GM18858 (cell line): ENCODE data around the gene ASCC3.
A peak's percentile ranks its signal among the peaks of the same experiment; 100 is the strongest.
"Not testable (repeated sequence)": the region's sequence is repeated elsewhere in the genome, so short reads cannot be mapped to it uniquely, and the experiment has no call there.

Experiments
- ATAC-seq: cut with Tn5 transposase; IDR thresholded peaks from one replicate; pipeline ENCODE4 v1.9.1; 2021; ENCODE audit not compliant: unreplicated experiment

The ASCC3 gene

DNA sequence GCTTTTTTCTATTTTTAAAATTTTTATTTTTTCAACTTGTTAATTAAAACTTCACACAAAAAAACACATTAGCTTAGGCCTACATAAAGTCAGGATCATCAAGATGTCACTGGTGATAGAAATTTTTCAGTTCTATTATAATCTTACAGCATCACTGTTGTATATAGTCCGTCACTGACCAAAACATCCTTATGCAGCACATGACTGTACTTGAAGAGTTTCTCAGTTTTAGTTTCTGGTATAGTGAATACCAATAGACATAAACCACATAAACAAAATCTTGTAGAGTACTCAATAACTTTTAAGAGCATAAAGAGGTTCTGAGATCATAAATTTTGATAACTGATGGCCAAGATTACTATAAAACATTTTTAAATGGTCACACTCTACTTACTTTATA, 71.8 kb downstream of the ASCC3 start:
- peak; percentile 56 for ATAC-seq

DNA sequence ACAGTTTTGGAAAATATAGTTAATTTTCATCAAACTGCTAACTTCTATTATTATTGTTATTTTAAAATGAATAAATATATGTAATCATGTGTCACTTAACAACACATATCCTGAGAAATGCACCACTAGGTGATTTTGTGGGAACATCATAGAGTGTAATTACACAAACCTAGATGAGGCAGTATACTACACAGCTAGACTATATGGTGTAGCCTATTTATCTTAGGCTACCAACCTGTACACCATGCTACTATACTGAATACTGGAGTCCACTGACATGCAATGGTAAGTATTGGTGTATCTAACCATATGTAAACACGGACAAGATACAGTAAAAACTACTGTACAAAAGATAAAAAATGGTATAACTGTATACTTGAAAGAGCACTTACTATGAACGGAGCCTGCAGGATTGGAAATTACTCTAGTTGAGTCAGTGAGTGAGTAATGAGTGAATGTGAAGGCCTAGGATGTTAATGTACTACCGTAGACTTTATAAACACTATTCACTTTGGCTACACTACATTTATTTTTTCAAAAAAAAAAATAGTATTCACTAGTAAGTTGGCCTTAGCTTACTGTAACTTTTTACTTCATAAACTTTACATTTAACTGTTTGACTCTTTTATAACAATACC, 72.4 kb downstream of the ASCC3 start:
- no peak for ATAC-seq

DNA sequence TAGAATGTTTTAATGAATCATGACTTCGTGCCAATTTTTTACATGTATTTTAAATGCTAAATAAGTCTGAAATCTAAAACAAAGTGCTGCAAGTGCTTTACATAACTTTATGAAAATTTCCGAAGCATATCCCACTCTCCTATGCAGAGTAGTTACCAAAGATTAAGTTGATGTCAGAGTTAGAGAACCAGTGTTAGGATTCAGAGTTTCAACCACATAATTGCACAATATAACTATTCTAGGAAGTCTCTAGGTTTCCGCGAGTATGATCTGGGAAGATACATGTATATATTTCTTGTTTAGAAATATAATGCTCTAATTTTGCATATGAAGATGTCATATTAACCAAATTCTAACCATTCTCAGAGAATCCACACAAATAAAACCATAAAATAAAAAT, 74.8 kb downstream of the ASCC3 start:
- ATAC-seq: no peak

DNA sequence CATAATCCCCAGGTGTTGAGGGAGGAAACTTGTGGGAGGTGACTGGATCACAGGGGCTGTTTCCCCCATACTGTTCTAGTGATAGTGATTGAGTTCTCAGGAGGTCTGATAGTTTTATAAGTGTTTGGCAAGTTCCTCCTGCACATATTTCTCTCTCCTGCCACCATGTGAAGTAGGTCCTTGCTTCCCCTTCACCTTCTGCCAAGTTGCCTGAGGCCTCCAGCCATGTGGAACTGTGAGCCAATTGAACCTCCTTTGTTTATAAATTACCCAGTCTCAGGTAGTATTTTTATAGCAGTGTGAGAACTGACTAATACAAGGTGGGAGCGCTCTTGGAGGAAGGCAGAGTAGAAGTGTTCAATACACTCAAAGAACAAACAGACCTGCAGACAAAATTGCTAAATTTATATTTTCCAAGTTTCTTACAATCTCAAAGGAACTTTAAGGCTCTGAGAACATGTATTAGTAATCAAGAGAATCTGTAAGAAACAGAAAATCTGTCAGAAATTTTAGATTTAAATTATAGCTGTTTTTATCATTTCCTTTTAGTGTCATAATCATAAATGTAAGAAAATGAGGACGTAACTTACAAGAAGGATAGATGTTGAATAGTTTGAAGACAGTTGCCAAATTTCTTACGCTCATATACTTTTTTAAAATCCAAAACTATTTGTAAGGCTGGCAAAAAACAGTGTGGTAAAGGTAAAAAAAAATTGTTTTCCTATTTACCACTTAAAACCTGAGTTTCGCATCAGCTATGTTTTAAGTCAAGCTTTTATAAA, 77.7 kb downstream of the ASCC3 start:
- no peak for ATAC-seq

DNA sequence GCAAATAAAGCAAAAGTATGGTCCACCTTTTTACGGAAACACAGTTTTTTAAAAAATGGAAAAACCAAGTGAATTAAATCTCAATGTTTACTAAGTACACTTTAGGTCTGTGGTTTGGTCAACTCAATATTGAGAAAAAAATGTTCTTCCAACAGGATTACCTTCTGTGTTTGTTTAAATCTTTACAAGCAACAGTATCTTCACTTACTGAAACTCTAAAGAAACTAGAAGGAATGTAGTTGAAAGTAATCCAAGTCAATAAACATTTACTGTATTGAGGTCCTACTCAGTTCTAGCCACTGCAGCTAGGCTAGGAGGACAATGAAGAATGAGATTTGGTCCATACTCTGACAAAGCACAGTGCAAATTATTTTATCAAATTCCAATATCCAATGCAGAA, 80.1 kb downstream of the ASCC3 start:
- no peak for ATAC-seq

DNA sequence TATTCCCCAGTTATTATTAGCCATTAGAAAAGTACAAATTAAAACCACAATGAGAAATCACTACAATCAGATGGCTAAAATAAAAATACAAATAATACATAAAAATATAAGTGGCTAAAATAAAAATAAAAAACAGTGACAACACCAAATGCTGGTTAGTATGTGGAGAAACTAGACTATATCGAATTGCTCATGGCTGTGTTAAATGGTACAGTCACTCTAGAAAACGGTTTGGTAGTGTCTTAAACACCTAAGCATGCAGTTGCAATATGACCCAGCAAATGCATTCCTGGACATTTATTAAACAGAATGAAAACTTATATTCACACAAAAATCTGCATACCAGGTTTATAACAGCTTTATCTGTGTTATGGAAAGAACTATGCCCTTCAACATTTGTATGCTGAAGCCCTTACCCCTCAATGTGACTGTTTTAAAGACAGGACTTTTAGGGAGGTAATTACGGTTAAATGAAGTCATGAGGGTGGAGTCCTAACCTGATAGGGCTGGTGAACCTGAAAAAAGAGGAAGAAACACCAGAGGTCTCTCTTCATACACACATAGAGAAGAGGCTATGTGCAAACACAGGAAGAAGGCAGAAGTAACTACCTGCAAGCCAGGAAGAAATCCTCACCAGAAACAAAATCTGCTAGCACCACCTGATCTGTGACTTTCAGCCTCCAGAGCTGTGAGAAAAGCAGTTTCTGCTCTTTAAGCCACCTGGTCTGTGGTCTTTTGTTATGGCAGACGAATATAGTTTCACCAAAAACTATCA, 84.9 kb downstream of the ASCC3 start:
- peak; percentile 92 for ATAC-seq

DNA sequence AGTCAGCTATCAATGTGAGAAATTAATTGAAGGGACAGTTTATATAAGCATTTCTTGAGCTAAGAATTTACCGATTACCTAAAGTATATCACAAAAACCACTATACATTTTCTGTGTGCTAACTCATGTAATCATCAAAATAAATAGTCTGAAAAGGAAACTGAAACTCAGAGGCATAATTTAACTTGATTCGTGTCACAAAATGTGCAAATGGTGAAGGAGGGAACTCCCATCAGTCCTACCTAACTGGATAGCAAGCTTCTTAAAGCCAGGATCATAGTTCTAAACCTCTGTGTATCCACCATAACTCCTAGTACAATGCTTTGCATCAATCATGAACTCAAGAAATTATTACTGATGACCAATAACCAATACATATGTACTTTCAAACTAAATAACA, 91.0 kb downstream of the ASCC3 start:
- no peak for ATAC-seq

DNA sequence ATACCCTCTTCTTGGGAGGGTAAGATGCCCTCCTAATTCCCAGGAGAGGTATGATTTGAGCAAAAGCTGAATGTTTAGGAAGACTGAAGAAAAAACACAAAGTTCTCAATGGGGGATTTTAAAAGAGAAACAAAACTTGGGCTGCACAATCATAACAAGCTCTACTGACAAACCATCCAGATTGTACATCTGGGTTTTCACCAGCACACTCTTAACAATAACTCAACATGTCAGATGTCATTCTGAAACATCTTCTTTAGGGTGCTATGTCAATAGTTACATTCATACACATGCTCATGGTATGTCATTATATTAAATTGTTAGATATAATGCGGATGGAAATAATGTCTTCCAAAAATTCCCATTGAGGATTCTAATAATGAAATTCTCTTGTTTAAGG, 95.1 kb downstream of the ASCC3 start:
- ATAC-seq: no peak

DNA sequence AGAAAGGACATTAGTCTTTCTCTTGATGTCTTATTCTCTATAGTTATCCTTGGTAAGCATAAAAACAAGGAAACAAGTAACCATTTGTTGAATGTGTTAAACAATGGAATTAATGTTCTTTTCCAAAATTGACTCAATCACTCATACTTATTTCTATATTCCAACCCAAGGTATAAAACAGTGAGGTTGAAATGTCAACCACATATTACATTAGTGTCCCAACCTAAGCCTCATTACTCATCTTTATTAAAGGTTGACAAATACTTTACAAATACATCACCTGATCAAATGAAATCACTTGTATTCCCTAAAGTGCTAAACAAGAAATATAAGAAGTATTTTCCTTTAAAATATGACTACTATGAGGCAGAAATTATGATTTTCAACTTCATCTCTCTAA, 100.5 kb downstream of the ASCC3 start:
- ATAC-seq: no peak

DNA sequence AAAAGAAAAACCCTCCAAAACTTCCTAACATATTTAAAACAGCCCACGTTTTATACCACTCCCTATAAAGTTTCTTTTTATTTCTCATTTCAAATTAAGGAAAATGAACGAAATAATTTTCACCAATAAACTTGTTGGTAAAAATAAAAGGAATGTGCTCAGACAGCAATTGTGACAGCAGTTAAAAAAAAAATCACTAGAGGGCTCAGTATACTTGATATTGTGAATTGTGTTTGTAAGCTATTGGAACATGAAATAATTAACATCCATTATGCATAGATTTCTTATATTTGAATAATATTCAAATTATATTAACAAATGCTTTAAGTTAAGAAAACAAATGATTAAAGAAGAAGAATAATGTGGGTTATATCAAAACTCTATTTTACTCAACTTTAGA, 105.5 kb downstream of the ASCC3 start:
- ATAC-seq: no peak

DNA sequence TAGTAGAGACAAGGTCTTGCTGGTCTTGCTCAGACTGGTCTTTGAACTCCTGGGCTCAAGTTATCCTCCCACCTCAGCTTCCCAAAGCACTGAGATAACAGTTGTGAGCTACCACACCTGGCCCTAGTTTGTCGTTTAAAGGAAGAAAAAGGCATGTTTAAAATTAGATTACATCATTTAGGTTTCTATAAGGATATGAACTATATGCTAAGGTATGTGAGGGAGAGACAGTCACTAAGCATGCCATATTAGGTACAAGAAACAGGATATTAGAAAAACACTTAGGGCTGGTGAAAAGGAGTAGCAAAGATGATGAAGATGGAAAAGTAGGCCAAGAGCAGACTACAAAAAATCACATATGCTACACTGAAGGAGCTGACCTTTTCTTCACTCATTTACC, 106.4 kb downstream of the ASCC3 start:
- no peak for ATAC-seq

DNA sequence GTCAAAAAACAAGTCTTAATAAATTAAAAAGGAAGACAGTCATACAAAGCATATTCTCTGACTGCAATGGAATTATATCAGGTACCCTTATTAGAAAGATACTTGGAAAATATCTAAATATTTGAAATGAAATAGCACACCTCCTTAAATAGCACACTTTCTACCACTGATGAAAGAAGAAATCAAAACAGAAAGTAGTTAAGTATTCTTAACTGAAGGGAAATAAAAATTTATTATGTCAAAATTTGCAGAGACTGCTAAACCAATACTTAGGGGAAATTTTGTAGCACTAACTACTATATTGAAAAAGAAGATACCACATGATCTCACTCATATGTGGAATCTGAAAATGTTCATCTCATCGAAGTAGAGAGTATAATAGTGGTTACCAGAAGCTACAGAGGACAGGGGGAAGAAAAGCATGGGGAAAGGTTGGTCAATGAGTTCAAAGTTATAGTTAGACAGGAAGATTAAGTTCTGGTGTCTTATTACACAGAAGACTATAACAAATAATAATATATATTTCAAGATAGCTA, 112.2 kb downstream of the ASCC3 start:
- peak; percentile 35 for ATAC-seq

DNA sequence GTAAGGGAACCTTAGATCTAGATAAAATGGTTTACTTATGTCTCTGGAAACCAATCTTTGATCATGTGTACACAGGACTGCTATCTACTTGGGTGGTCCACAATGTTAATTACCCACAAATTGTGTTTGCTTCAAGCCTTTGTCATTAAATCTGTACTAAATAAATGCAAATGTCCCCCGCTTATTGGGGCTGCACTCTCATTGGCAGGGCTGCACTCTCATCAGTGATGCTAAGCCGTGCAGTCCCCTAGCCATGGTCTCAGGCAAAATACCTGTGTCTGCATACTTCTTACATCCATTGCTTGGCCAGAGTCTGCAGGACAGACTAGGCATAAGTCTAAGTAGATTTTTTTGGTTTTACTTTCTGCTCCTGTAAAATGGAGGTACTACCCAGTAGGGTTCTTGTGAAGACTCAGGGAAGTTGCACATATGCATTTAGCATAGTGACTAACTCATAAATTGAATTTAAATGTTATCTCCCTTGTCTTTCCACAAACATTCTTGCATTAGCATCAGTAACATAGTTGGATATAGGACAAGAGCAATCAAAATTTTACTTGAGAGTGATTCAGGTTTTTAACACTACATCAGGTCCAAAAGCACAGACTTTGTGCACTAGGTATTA, 117.4 kb downstream of the ASCC3 start:
- no peak for ATAC-seq

DNA sequence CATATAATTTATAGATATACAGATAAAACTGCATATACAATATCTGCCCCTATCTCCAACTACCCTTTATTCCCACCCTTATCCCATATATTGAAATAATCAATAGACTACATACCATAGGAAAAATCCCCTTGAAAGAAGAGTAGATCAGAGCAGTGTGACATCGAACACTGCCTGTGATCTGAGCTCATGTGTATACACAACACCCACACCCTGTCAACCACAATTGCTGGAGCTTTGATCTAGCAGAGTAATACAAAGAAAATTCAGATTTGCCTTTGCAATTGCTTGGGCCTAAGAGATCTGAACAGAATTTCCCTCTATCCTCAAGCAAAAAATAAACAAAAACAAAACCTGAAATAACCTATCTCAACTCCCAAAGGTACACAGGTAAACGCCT, 119.3 kb downstream of the ASCC3 start:
- no peak for ATAC-seq

DNA sequence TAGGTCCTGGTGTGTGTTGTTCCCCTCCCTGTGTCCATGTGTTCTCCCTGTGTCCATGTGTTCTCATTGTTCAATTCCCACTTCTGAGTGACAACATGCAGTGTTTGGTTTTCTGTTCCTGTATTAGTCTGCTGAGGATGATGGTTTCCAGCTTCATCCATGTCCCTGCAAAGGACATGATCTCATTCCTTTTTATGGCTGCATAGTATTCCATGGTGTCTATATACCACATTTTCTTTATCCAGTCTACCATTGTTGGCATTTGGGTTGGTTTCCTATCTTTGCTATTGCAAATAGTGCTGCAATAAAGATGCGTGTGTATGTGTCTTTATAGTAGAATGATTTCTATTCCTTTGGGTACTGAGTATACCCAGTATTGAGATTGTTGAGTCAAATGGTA, 122.7 kb downstream of the ASCC3 start:
- not testable (repeated sequence) for ATAC-seq

DNA sequence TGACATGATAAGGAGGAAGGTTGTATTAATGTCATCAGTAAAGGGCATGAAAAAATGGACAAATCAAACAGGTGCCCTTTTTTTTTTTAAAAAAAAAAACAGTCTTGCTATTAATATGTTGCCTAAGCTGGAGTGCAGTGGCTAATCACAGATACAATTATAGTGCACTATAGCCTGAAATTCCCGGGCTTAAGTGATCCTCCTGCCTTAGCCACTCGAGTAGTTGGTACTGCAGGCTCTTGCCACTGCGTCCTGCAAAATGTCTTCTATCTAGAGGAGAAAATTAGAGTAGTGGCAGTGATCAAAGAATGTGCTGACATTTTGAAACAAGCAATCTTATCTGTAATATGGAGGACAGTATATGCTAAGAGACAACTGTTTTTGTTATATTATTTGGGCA, 127.7 kb downstream of the ASCC3 start:
- ATAC-seq: no peak

DNA sequence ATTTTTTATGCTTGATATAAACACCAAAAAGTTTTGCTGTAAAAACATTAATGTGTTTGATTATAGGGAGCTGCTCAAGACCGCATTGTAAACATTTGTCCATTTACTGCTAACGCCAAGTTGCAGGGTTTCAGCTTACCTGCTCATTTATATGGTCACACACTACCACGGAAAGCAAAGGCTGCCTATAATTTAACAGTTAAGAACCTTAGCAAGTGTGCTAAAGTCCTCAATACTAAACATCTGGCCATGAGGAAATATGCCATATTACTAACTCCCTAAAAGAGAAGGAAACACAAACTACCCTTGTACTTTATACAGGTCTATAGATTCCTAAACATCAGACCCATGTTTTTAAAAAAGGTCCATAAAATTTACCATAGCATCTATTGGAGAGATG, 129.5 kb downstream of the ASCC3 start:
- ATAC-seq: no peak

DNA sequence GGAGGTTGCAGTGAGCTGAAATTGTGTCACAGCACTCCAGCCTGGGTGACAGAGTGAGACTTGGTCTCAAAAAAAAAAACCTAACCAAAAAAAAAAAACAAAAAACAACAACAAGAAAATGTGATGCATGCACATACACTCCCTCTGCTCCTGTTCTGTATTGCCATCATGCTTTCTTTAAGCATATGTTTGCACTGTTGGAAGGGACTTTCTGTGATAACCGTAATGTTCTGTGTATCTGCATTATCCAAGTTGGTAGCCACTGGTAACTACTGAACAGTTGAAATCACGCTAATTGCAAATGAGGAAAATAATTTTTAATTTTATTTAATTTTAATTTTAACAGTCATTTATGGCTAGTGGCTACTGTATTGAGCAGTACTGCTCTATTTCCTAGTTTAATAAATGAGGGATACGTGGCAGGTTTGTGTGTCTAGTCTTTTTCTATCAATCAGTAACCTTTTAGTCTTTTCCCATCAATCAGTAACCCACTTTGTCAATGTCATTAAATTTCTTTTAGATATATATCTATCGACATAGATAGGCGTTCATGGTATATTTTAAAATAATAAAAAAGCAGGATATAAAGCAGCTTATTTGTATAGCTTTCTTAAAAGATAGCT, 135.6 kb downstream of the ASCC3 start:
- ATAC-seq: no peak

DNA sequence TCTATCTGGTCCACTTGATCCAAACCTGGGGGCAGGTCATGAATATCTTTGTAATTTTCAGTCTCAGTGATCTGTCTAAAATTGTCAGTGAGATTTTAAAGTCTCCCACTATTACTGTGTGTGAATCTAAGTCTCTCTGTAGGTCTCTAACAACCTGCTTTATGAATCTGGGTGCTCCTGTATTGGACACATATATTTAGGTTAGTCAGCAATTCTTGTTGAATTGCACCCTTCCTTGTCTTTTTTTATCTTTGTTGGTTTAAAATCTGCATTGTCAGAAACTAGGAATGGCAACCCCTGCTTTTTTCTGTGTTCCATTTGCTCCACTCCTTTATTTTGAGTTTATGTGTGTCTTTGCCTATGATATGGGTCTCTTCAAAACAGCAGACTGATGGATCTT, 140.7 kb downstream of the ASCC3 start:
- no peak for ATAC-seq

DNA sequence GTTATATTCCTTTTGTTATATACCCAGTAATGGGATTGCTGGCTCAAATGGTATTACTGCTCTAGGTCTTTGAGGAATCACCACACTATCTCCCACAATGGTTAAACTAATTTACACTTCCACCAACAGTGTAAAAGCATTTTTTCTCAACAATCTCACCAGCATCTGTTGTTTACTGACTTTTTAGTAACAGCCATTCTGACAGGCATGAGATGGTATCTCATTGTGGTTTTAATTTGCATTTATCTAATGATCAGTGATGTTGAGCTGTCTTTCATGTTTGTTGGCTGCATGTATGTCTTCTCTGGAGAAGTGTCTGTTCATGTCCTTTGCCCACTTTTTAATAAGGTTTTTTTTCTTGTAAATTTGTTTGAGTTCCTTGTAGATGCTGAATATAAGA, 143.4 kb downstream of the ASCC3 start:
- not testable (repeated sequence) for ATAC-seq

DNA sequence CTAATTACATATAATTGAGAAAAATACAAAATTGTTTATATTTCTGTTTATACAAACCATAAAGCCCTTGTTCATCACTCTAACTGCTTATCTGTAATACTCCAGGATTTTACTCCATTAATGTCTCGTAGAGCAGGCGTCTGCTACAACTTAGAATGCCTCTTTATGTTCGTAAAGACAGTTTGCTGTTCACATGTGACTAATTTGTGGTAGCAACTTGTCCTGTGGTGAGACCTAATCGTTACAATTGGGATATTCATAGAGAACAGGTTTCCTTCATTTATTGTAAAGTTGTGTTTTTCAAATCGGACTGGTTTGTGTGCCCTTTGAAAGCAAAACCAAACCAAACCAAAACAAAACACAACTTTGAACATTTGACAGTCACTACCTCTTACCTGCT, 149.7 kb downstream of the ASCC3 start:
- ATAC-seq: no peak
